HG02610 (cell line): ENCODE results near the gene ACTL8.

ENCODE experiments used
- ATAC-seq: cut with Tn5 transposase; IDR thresholded peaks from one replicate; pipeline ENCODE4 v1.9.1; 2021; ENCODE audit warnings: mild to moderate bottlenecking, moderate library complexity; ENCODE audit not compliant: unreplicated experiment

ACTL8 gene

DNA sequence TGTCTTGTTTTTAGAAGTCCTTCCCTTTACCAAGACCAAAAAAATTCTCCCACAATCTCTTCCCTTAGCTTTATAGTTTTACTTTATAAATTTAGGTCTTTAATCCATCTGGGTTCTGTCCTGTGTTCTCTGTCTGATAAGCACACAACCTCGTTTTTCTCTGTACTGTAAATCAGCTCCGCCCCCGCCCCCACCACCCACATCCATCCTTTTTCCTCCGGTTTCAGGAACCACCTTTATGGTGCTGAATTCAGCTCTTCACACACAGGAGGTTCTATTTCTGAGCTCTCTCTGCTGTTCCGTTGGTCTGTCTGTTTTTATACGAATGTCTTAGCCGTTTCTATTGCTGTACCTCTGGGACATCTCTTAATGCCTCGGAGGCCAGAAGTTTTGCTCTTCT is 44.5 kb downstream of the ACTL8 start:
- ATAC-seq = no peak

GRCh38 chr1:17802164-17802563 is 47.0 kb downstream of the ACTL8 start:
- no peak for ATAC-seq

GRCh38 chr1:17802945-17803344 is 47.8 kb downstream of the ACTL8 start:
- ATAC-seq = no peak

GRCh38 chr1:17805869-17806684 is 50.9 kb downstream of the ACTL8 start:
- ATAC-seq = no peak

GRCh38 chr1:17808816-17809215 is 53.7 kb downstream of the ACTL8 start:
- ATAC-seq = no peak

DNA sequence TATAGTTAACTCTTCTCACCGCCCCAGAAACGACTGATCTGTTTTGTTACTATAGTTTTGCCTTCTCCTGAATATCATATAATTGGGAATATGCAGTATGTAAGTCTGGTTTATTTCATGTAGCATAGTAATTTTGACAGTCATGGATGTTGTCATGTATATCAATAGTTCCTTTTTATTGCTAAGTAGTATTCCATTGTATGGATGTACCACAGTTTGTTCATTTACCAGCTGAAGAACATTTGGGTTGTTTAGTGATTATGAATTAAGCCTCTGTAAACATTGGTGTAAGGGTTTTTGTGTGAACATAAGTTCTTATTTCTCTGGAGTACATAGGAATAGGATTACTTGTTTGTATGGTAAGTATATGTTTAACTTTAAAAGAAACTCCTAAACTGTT is 55.5 kb downstream of the ACTL8 start:
- no peak for ATAC-seq

- ATAC-seq = no peak
Observed at GRCh38 chr1:17816511-17816910, 61.4 kb downstream of the ACTL8 start.

DNA sequence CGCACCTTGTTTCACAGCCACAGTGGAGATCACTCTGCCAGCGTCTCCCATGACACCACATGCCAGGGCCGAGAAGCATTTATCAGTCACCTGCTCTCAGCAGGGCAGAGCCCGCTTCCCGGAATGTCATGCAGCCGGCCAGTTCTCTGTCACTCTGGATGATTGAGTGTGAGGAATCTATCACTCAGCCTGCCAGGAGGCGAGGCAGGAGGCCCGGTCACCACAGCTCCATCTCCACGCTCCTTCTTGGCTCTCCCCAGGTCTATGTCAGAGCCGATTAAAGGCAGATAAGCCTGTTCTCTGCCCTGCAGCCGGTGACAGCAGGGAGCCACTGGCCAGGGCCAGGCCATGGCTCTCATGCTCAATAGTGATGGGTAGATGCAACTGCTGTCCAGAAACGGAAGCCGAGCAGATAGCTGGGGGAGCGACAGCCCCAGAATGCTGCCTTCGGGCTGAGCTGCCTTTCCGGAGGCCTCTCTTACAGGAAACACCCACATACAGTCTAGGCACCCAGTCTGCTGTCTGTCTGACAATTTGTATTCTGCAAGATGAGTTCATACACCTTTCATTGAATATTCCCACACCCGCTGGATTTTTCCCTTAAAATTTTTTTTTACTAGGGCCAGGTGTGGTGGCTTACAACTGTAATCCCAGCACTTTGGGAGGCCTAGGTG is 64.1 kb downstream of the ACTL8 start:
- ATAC-seq = no peak

DNA sequence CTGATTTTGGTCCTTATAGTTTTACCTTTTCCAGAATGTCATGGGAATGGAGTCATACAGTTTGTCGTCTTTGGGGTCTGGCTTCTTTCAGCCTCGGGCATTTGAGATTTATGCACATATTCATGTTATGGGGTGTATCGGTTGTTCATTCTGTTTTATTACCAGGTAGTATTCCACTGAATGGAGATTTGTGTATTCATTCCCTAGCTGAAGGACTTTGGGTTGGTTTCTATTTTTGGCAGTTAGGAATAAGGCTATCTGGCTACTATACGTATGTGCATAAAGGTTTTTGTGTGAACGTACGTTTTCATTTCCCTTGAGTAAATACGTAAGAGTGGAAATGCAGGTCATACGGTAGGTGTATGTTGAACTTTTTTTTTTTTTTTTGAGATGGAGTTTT is 65.1 kb downstream of the ACTL8 start:
- no peak for ATAC-seq

DNA sequence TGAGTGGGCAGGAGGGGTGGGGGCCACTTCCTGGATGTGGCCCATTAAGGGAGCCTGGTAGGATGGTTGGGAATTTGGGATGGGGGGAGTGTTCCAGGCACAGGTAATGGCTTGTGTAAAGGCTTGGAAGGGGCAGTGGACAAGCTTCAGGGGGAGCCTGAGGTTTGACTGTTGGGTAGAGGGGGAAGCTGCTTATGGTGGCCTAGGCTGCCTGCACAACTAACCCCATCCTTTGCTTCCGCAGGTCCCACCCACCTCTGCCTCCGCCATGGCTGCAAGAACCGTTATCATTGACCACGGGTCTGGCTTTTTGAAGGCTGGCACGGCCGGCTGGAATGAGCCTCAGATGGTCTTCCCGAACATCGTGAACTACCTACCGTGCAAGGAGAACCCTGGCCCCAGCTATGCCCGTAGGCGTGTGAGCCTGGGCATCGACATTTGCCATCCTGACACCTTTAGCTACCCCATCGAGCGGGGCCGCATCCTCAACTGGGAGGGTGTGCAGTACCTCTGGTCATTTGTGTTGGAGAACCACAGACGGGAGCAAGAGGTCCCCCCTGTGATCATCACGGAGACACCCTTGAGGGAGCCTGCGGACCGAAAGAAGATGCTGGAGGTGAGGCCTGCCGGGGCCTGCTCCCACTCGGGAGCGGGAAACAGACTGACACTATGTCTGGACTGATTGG is 67.8 kb downstream of the ACTL8 start:
- no peak for ATAC-seq

- ATAC-seq = no peak
Observed at GRCh38 chr1:17825273-17826164, 70.4 kb downstream of the ACTL8 start.

DNA sequence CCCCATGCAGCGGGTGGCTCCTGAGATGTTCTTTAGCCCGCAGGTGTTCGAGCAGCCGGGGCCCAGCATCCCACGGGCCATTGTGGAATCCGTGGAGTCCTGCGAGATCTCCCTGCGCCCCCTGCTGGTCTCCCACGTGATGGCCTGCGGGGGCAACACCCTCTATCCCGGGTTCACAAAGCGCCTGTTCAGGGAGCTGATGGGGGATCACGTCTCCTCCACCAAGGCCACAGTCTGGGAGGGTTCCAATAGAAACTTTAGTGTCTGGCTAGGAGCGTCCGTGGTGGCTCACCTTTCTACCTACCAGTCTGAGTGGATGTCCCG is 71.0 kb downstream of the ACTL8 start:
- ATAC-seq = no peak

DNA sequence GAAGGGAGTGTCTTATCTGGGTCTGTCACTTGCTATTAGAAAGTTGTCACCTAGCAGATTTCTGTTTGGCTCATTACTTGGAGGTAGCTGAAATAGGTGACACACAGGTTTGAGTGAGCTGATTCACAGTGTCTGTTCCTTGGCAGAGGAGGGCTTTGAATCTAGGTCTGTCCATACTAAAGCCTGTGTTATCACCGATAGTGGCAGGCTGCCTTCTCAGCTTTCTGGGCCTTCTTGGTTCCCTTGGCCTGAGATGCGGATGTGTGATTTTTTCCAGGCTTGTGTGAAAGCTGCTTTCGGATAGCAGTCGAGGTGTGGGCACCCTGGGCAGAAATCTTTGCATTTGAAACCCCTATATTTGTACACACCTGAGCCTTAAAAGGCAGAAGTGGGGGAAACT is 73.9 kb downstream of the ACTL8 start:
- ATAC-seq = no peak

GRCh38 chr1:17829579-17829978 is 74.4 kb downstream of the ACTL8 start:
- ATAC-seq = no peak

- ATAC-seq = no peak
Observed at GRCh38 chr1:17831597-17831996, 76.5 kb downstream of the ACTL8 start.

DNA sequence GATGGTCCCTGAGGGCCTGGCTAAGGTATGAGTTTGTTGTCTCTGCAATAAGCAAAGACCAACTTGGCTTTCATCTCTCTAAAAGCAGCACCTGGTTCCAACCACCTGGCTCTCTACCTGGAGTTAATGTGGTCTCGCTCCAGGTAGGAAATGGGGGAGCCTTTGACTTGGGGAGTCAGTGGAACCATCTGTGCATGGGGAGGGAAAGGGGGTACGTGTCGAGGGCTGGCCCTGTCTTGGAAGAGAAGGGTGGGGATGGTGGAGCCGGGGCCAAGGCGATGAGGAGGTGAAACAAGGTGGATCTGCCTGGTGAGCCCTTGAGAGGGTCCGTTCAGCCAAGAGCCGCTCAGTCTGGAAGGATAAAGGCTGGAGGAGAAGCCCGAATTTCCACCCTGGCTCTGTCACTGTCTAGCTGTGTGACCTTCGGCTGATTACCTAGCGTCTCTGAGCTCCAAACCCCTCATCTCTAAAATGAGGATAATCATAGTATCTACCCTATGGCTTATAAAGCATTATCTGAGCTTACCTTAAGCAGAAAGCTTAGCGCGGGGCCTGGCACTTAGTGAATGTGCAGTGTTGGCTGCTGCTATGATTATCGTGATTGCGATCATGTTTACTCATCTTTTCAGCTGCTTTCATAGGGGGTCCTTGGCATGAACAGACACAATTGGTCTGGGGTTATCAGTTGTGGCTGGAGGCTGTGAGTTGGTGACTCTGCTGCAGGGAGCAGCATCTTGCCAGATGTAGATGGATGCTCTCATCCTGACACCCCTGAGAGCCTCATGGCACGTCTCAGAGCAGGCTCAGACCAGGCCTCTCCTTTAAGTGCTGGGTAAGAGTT is 78.7 kb downstream of the ACTL8 start:
- no peak for ATAC-seq

GRCh38 chr1:17834561-17835100 is 79.5 kb downstream of the ACTL8 start:
- ATAC-seq = no peak

GRCh38 chr1:17837233-17838030 is 82.3 kb downstream of the ACTL8 start:
- ATAC-seq = no peak

- no peak for ATAC-seq
Observed at GRCh38 chr1:17839641-17840196, 84.6 kb downstream of the ACTL8 start.
